SU-DHL-6 (cell line): Measurements from ENCODE around the gene UCHL5.

Source experiments
- H2AFZ ChIP-seq: fragments of 200-600 bp; sonication (generic); 2 replicates; pipeline ENCODE4 v1.6.1; 2014; ENCODE audit warnings: low read depth, mild to moderate bottlenecking, moderate library complexity, mixed read lengths, antibody characterized with exemption, low read length; ENCODE audit not compliant: severe bottlenecking
- H3F3A ChIP-seq: fragments of 200-600 bp; shearing (Covaris generic); 2 replicates; pipeline ENCODE4 v1.6.0; 2016; ENCODE audit warnings: antibody characterized with exemption, mild to moderate bottlenecking; ENCODE audit not compliant: insufficient read depth
- H3K27ac ChIP-seq: fragments of 200-600 bp; sonication (generic); 2 replicates; pipeline ENCODE4 v1.5.1; 2016; ENCODE audit warnings: low read depth, mild to moderate bottlenecking, low read length, moderate library complexity, mixed read lengths
- H3K27me3 ChIP-seq: fragments of 200-600 bp; sonication (generic), shearing (Covaris generic); 2 replicates; pipeline ENCODE4 v1.6.0; 2014; ENCODE audit warnings: mild to moderate bottlenecking, low read length
- H3K36me3 ChIP-seq: fragments of 200-600 bp; sonication (generic); 2 replicates; pipeline ENCODE4 v1.6.1; 2014; ENCODE audit warnings: mild to moderate bottlenecking, low read length, mixed read lengths
- H3K4me2 ChIP-seq: fragments of 300-600, 200-600 bp; shearing (Covaris generic), sonication (generic); 2 replicates; pipeline ENCODE4 v1.6.0; 2014; ENCODE audit warnings: low read length, low read depth, mild to moderate bottlenecking; ENCODE audit not compliant: poor library complexity, severe bottlenecking
- H3K4me3 ChIP-seq: fragments of 200-600 bp; sonication (generic); 2 replicates; pipeline ENCODE4 v1.5.1; 2014; ENCODE audit warnings: antibody characterized with exemption, low read length, mild to moderate bottlenecking, mixed read lengths; ENCODE audit not compliant: insufficient read depth, poor library complexity, severe bottlenecking
- H3K79me2 ChIP-seq: fragments of 200-600 bp; sonication (generic); 2 replicates; pipeline ENCODE4 v1.6.1; 2014; ENCODE audit warnings: mild to moderate bottlenecking, low read length, moderate library complexity; ENCODE audit not compliant: insufficient read depth
- H3K9ac ChIP-seq: fragments of 200-600 bp; sonication (generic); 2 replicates; pipeline ENCODE4 v1.7.0; 2014; ENCODE audit warnings: mild to moderate bottlenecking, low read length
- H3K9me2 ChIP-seq: fragments of 200-600 bp; sonication (generic); replicated peaks from 2 replicates; pipeline ENCODE4 v1.6.1; 2014; ENCODE audit warnings: low read length; ENCODE audit not compliant: insufficient read depth
- H3K9me3 ChIP-seq: fragments of 200-600 bp; sonication (generic); 2 replicates; pipeline ENCODE4 v1.6.1; 2014; ENCODE audit warnings: low read length, mixed read lengths; ENCODE audit not compliant: insufficient read depth
- H4K20me1 ChIP-seq: fragments of 200-600 bp; sonication (generic); 2 replicates; pipeline ENCODE4 v1.6.1; 2014; ENCODE audit warnings: low read depth, mild to moderate bottlenecking, antibody characterized with exemption, low read length, moderate library complexity, mixed read lengths
- CTCF ChIP-seq: fragments of 200-600 bp; sonication (generic); IDR thresholded peaks from one replicate; pipeline ENCODE4 v1.5.1; 2017; ENCODE audit warnings: antibody characterized with exemption, mild to moderate bottlenecking, low read length, moderate library complexity; ENCODE audit not compliant: insufficient read depth, poor library complexity, severe bottlenecking
- EZH2phosphoT487 ChIP-seq: fragments of 200-600 bp; sonication (generic), shearing (Covaris generic); conservative IDR thresholded peaks from 2 replicates; pipeline ENCODE4 v1.6.1; 2018; ENCODE audit warnings: mild to moderate bottlenecking, antibody characterized with exemption, low read length, moderate library complexity, mixed read lengths

Gene UCHL5

GRCh38 chr1:192979542-192979941 lies 79.6 kb downstream of the UCHL5 start:
- no peaks in the 10 kb centered on the region for H3K36me3 ChIP-seq
- TF ChIP-seq CTCF (no peak), EZH2phosphoT487 (no peak)
- no peak overlapping the region for H3K4me3 ChIP-seq
- H3K4me2 ChIP-seq: no peak overlapping the region
- no peaks in the 10 kb centered on the region for H3F3A ChIP-seq
- H3K79me2 ChIP-seq: no peaks in the 10 kb centered on the region
- H3K27me3 ChIP-seq: no peaks in the 10 kb centered on the region
- H3K9ac ChIP-seq: no peak overlapping the region
- no peak overlapping the region for H3K27ac ChIP-seq
- H3K9me3 ChIP-seq: no peaks in the 10 kb centered on the region
- H3K9me2 ChIP-seq: no peaks in the 10 kb centered on the region
- H2AFZ ChIP-seq: no peak overlapping the region
- no peaks in the 10 kb centered on the region for H4K20me1 ChIP-seq

GRCh38 chr1:192978195-192978710 lies 80.9 kb downstream of the UCHL5 start:
- Histone ChIP-seq H3F3A (no peaks in the 10 kb centered on the region), H3K79me2 (no peaks in the 10 kb centered on the region), H3K4me2 (no peak overlapping the region), H3K27ac (no peak overlapping the region), H3K9me3 (no peaks in the 10 kb centered on the region), H4K20me1 (no peaks in the 10 kb centered on the region), H3K9ac (no peak overlapping the region), H3K9me2 (no peaks in the 10 kb centered on the region), H3K27me3 (no peaks in the 10 kb centered on the region), H3K4me3 (no peak overlapping the region), H2AFZ (no peak overlapping the region), H3K36me3 (no peaks in the 10 kb centered on the region)
- TF ChIP-seq CTCF (no peak), EZH2phosphoT487 (no peak)

- Histone ChIP-seq H3K27me3 (no peaks in the 10 kb centered on the region), H4K20me1 (no peaks in the 10 kb centered on the region), H2AFZ (no peak overlapping the region), H3K9me3 (no peaks in the 10 kb centered on the region), H3K27ac (no peak overlapping the region), H3K9me2 (no peaks in the 10 kb centered on the region), H3K4me2 (no peak overlapping the region), H3F3A (no peaks in the 10 kb centered on the region), H3K36me3 (no peaks in the 10 kb centered on the region), H3K9ac (no peak overlapping the region), H3K4me3 (no peak overlapping the region), H3K79me2 (no peaks in the 10 kb centered on the region)
- TF ChIP-seq CTCF (no peak), EZH2phosphoT487 (no peak)
Observed at GRCh38 chr1:192977089-192977706, 82.0 kb downstream of the UCHL5 start.
